ENCODE measurements around the gene AP1AR. TPM values are rescaled to one million over a fixed set of nuclear protein-coding genes. Genes with fewer than 3 reads are reported as not detected.

AP1AR gene, protein sequence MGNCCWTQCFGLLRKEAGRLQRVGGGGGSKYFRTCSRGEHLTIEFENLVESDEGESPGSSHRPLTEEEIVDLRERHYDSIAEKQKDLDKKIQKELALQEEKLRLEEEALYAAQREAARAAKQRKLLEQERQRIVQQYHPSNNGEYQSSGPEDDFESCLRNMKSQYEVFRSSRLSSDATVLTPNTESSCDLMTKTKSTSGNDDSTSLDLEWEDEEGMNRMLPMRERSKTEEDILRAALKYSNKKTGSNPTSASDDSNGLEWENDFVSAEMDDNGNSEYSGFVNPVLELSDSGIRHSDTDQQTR
- 26.8 TPM for polyA plus RNA-seq (2013, experiment 1 of 4)
- 22.7 TPM for polyA plus RNA-seq (2013, experiment 2 of 4)
- 19.0 TPM for polyA plus RNA-seq (2013, experiment 3 of 4)
- polyA plus RNA-seq (2013, experiment 4 of 4) = 18.4 TPM

DNA sequence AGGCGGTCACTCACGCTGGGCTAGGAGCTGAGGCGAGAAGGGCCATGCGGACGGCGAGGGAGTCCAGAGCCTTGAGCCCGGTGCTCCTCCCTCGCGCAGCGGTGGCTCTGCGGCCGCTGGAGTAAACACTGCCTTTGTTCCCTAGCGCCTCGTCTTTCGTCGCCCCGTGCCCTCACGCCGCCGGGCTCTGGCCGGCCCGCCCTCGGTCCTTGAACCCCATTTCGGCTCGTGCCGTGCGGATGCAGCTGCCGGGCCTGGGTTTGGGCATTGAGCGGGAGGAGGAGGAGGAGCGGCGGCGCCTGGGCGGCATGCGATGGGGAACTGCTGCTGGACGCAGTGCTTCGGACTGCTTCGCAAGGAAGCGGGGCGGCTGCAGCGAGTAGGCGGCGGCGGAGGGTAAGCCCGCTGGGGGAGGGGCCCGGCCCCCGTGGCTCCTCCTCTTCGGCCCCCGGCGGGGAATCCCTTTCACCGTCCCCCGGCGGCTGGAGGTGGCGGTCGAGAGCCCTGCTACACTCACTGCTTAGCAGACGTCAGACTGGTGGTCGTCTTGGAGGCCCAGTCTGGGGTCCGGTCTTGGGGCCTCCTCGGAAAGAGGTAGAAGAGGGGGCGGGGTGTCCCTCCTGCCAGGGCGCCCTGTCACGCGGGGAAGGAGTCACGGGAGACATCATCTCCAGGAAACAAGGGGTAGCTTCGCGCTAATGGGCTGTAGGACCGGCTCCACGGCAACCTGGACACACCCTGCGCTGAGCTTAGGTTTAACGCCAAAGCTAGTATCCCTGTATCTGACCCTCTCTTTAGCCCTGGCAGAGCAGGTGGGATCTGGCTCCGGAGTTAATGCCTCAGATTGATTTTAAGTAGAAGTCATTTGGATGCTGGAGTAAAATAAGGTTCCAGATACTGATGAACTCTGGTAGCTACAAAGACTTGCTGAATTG is at the start of gene AP1AR:
TSS of gene AP1AR (plus strand) at position 9 of the 935 bp plus-strand sequence. CDS start at position 314, 305 bp downstream.
- Histone ChIP-seq H3K4me3 (ENCODE audit: insufficient read depth, low read depth, low read length) (peak within 1 kb of the TSS; percentile 97), H3K9me3 (ENCODE audit: control insufficient read depth, low read length) (no peaks in the 10 kb centered on the region), H3K27me3 (ENCODE audit: control insufficient read depth, insufficient read depth, low read length, poor library complexity, severe bottlenecking) (no peaks in the 10 kb centered on the region), H3K27ac (ENCODE audit: insufficient read depth, low read depth, low read length, poor library complexity, severe bottlenecking) (peak within 1 kb of the TSS; percentile 99), H3K36me3 (ENCODE audit: control insufficient read depth, insufficient read depth, low read length) (no peaks in the 10 kb centered on the region), H3K4me1 (ENCODE audit: control insufficient read depth, insufficient read depth, low read length) (peaks cover 4% of the 10 kb centered on the region)
- WGBS, 2 experiments = 0% methylated on average over 70 of the region's 70 CpGs

GRCh38 chr4:112182604-112183003 is 49.0 kb upstream of the AP1AR start:
- WGBS, 2 experiments = 75 to 82% methylated on average over 2 to 3 of the region's 3 CpGs
- H3K27me3 ChIP-seq (ENCODE audit: control insufficient read depth, insufficient read depth, low read length, poor library complexity, severe bottlenecking) = no peaks in the 10 kb centered on the region
- H3K9me3 ChIP-seq (ENCODE audit: control insufficient read depth, low read length) = no peaks in the 10 kb centered on the region
- no peak overlapping the region for H3K27ac ChIP-seq (ENCODE audit: insufficient read depth, low read depth, low read length, poor library complexity, severe bottlenecking)
- no peaks in the 10 kb centered on the region for H3K4me1 ChIP-seq (ENCODE audit: control insufficient read depth, insufficient read depth, low read length)
- H3K4me3 ChIP-seq (ENCODE audit: insufficient read depth, low read depth, low read length) = no peak overlapping the region
- no peaks in the 10 kb centered on the region for H3K36me3 ChIP-seq (ENCODE audit: control insufficient read depth, insufficient read depth, low read length)

- Histone ChIP-seq H3K27me3 (ENCODE audit: control insufficient read depth, insufficient read depth, low read length, poor library complexity, severe bottlenecking) (no peaks in the 10 kb centered on the region), H3K36me3 (ENCODE audit: control insufficient read depth, insufficient read depth, low read length) (no peaks in the 10 kb centered on the region)
- 100% methylated on average over 2 of the region's 2 CpGs for WGBS, 2 experiments
Observed at GRCh38 chr4:112183252-112183651, 48.3 kb upstream of the AP1AR start.

GRCh38 chr4:112184438-112184837 is 47.1 kb upstream of the AP1AR start:
- Histone ChIP-seq H3K4me3 (ENCODE audit: insufficient read depth, low read depth, low read length) (no peak overlapping the region), H3K36me3 (ENCODE audit: control insufficient read depth, insufficient read depth, low read length) (no peaks in the 10 kb centered on the region), H3K27ac (ENCODE audit: insufficient read depth, low read depth, low read length, poor library complexity, severe bottlenecking) (no peak overlapping the region), H3K4me1 (ENCODE audit: control insufficient read depth, insufficient read depth, low read length) (no peaks in the 10 kb centered on the region), H3K9me3 (ENCODE audit: control insufficient read depth, low read length) (no peaks in the 10 kb centered on the region), H3K27me3 (ENCODE audit: control insufficient read depth, insufficient read depth, low read length, poor library complexity, severe bottlenecking) (no peaks in the 10 kb centered on the region)
- WGBS, 2 experiments = 86 to 88% methylated on average over 1 of the region's 1 CpG

More at GRCh38 chr4:112183252-112183651, 48.3 kb upstream of the AP1AR start:
- H3K9me3 ChIP-seq (ENCODE audit: control insufficient read depth, low read length) = no peaks in the 10 kb centered on the region
- no peaks in the 10 kb centered on the region for H3K4me1 ChIP-seq (ENCODE audit: control insufficient read depth, insufficient read depth, low read length)
- no peak overlapping the region for H3K4me3 ChIP-seq (ENCODE audit: insufficient read depth, low read depth, low read length)
- no peak overlapping the region for H3K27ac ChIP-seq (ENCODE audit: insufficient read depth, low read depth, low read length, poor library complexity, severe bottlenecking)

- Histone ChIP-seq H3K9me3 (ENCODE audit: control insufficient read depth, low read length) (no peaks in the 10 kb centered on the region), H3K4me3 (ENCODE audit: insufficient read depth, low read depth, low read length) (no peak overlapping the region), H3K36me3 (ENCODE audit: control insufficient read depth, insufficient read depth, low read length) (no peaks in the 10 kb centered on the region), H3K27ac (ENCODE audit: insufficient read depth, low read depth, low read length, poor library complexity, severe bottlenecking) (no peak overlapping the region), H3K4me1 (ENCODE audit: control insufficient read depth, insufficient read depth, low read length) (no peaks in the 10 kb centered on the region), H3K27me3 (ENCODE audit: control insufficient read depth, insufficient read depth, low read length, poor library complexity, severe bottlenecking) (no peaks in the 10 kb centered on the region)
- 93 to 100% methylated on average over 2 of the region's 2 CpGs for WGBS, 2 experiments
Observed at GRCh38 chr4:112185334-112185733, 46.3 kb upstream of the AP1AR start.

GRCh38 chr4:112185740-112186670 is 45.6 kb upstream of the AP1AR start:
- Histone ChIP-seq H3K9me3 (ENCODE audit: control insufficient read depth, low read length) (no peaks in the 10 kb centered on the region), H3K36me3 (ENCODE audit: control insufficient read depth, insufficient read depth, low read length) (no peaks in the 10 kb centered on the region), H3K4me1 (ENCODE audit: control insufficient read depth, insufficient read depth, low read length) (no peaks in the 10 kb centered on the region), H3K4me3 (ENCODE audit: insufficient read depth, low read depth, low read length) (no peak overlapping the region), H3K27ac (ENCODE audit: insufficient read depth, low read depth, low read length, poor library complexity, severe bottlenecking) (no peak overlapping the region), H3K27me3 (ENCODE audit: control insufficient read depth, insufficient read depth, low read length, poor library complexity, severe bottlenecking) (no peaks in the 10 kb centered on the region)
- WGBS, 2 experiments = 83 to 84% methylated on average over 8 of the region's 8 CpGs

- Histone ChIP-seq H3K9me3 (ENCODE audit: control insufficient read depth, low read length) (no peaks in the 10 kb centered on the region), H3K4me3 (ENCODE audit: insufficient read depth, low read depth, low read length) (no peak overlapping the region), H3K4me1 (ENCODE audit: control insufficient read depth, insufficient read depth, low read length) (no peaks in the 10 kb centered on the region), H3K27ac (ENCODE audit: insufficient read depth, low read depth, low read length, poor library complexity, severe bottlenecking) (no peak overlapping the region), H3K36me3 (ENCODE audit: control insufficient read depth, insufficient read depth, low read length) (no peaks in the 10 kb centered on the region), H3K27me3 (ENCODE audit: control insufficient read depth, insufficient read depth, low read length, poor library complexity, severe bottlenecking) (no peaks in the 10 kb centered on the region)
- WGBS, 2 experiments = 90% methylated on average over 2 of the region's 2 CpGs; no CpG with 5 or more reads in 1 of the 2 experiments
Observed at GRCh38 chr4:112189754-112190153, 41.8 kb upstream of the AP1AR start.

DNA sequence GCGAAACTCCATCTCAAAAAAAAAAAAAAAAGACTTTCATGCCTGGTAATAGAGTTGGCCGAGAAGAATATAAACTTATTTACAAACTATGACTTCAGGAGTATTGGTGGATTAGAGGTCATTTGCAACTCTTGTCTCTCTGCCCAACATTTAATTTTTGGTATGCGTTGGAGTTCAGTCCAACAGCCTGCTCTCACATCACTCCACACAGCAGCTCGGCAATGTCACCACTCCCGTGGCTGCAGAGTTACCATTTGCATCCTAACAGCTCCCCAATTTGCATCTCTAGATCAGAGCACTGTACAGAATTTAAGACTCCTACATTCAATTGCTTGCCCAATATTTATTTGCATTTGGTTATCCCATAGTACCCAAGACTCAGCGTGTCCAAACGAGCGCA is 40.9 kb upstream of the AP1AR start:
- Histone ChIP-seq H3K36me3 (ENCODE audit: control insufficient read depth, insufficient read depth, low read length) (no peaks in the 10 kb centered on the region), H3K9me3 (ENCODE audit: control insufficient read depth, low read length) (no peaks in the 10 kb centered on the region), H3K27me3 (ENCODE audit: control insufficient read depth, insufficient read depth, low read length, poor library complexity, severe bottlenecking) (no peaks in the 10 kb centered on the region), H3K4me3 (ENCODE audit: insufficient read depth, low read depth, low read length) (no peak overlapping the region), H3K4me1 (ENCODE audit: control insufficient read depth, insufficient read depth, low read length) (no peaks in the 10 kb centered on the region), H3K27ac (ENCODE audit: insufficient read depth, low read depth, low read length, poor library complexity, severe bottlenecking) (no peak overlapping the region)
- 92 to 94% methylated on average over 7 to 8 of the region's 8 CpGs for WGBS, 2 experiments

DNA sequence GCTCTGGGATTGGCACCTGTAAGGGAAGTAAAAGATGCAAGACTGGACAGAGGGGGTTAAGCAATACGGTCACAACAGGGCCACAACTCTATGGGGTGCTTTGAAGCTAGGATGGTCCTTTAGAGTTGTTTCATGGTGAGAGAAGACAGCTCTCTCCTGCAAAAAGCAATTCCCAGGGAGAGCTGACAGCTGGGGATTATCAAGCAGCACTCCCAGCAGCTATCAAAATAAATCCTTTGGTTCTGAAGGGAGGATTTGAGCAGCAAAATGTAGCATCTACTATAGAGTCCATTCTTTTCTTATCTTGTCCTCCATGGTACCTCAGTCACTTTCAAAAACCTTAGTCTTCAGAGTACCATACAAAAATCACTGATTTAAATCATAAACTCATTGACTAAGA is 35.1 kb upstream of the AP1AR start:
- no peaks in the 10 kb centered on the region for H3K36me3 ChIP-seq (ENCODE audit: control insufficient read depth, insufficient read depth, low read length)
- H3K27me3 ChIP-seq (ENCODE audit: control insufficient read depth, insufficient read depth, low read length, poor library complexity, severe bottlenecking) = no peaks in the 10 kb centered on the region
- H3K4me1 ChIP-seq (ENCODE audit: control insufficient read depth, insufficient read depth, low read length) = no peaks in the 10 kb centered on the region
- H3K4me3 ChIP-seq (ENCODE audit: insufficient read depth, low read depth, low read length) = no peak overlapping the region
- no peaks in the 10 kb centered on the region for H3K9me3 ChIP-seq (ENCODE audit: control insufficient read depth, low read length)
- no peak overlapping the region for H3K27ac ChIP-seq (ENCODE audit: insufficient read depth, low read depth, low read length, poor library complexity, severe bottlenecking)
- WGBS, 2 experiments = 52 to 55% methylated on average over 1 of the region's 1 CpG

Measured in ectodermal cell (in vitro differentiated cells).